Measurements from ENCODE around the gene ZMIZ1.

GRCh38 chr10:79072994-79073645 is 4.4 kb downstream of the ZMIZ1 start:
- TF ChIP-seq CTCF (IDR thresholded peaks at IDR 0.05) (no peak), POLR2A (IDR thresholded peaks at IDR 0.05) (no peak)

All from adrenal gland (tissue), 5 donors.